Endothelial cell of umbilical vein (primary cell): ENCODE measurements around the gene PRDM10.

Experiments used
- EZH2 ChIP-seq: IDR thresholded peaks from 2 replicates; pipeline ENCODE4 v1.6.1; 2012; ENCODE audit warnings: borderline replicate concordance, low read depth, mild to moderate bottlenecking, moderate library complexity, low read length, inconsistent platforms; ENCODE audit not compliant: severe bottlenecking
- MYC ChIP-seq: IDR thresholded peaks from one replicate; pipeline ENCODE4 v1.6.1; 2011; ENCODE audit warnings: mild to moderate bottlenecking, low read depth, low read length
- POLR2A ChIP-seq: IDR thresholded peaks from 2 replicates; pipeline ENCODE4 v1.6.1; 2012; ENCODE audit warnings: low read depth, mild to moderate bottlenecking, control low read depth, low read length
- POLR2AphosphoS5 ChIP-seq: IDR thresholded peaks from 2 replicates; pipeline ENCODE4 v1.6.1; 2012; ENCODE audit warnings: low read depth, mild to moderate bottlenecking, control low read depth, low read length, moderate library complexity; ENCODE audit not compliant: insufficient read depth
- TF ChIP-seq, protein P1 (sequence below), 2 donors: IDR thresholded peaks; 1 replicate in 1 of 2; 2 replicates in 1 of 2; pipeline ENCODE4 v1.5.1; 2011; ENCODE audit warnings: low read length in 2 of 2, mild to moderate bottlenecking in 2 of 2, moderate library complexity in 2 of 2, control low read depth in 1 of 2, inconsistent platforms in 1 of 2, low read depth in 1 of 2; ENCODE audit not compliant: insufficient read depth in 1 of 2; ENCODE audit errors: extremely low read depth in 1 of 2
- TF ChIP-seq, protein P2 (sequence below): IDR thresholded peaks from 2 replicates; pipeline ENCODE4 v1.6.1; 2011; ENCODE audit not compliant: insufficient read depth, insufficient read length

DNA sequence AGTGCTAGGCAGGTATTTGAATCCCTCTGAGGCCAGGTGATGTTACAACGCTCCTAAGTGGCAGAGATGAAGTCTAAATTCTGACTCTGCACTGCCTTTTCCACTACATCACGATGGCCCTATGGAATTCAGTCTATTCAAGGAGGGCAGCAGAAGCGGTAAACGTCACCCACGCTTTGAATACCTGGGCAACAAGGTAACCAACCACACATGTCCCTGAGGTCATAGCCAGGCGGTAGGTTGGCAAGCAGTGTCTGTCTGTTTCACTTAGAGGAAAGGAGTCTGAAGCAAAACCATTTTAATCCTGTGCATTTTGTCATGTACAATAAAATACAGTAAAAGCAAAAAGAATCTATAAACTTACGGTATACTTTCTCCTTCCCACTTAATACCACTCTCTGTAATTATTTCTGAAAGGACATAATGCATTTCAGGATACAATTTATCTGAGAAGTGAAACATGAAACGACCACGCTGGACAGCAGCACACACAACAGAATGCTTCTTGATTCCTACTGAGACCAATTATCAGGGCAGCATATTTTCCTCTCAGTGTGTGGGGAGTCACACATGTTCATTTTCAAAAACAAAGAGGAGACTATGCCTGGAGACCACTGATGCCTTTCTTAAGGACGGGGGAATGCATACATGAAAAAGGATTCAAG is 51.3 kb downstream of the PRDM10 start:
- TF ChIP-seq, protein P1, sequence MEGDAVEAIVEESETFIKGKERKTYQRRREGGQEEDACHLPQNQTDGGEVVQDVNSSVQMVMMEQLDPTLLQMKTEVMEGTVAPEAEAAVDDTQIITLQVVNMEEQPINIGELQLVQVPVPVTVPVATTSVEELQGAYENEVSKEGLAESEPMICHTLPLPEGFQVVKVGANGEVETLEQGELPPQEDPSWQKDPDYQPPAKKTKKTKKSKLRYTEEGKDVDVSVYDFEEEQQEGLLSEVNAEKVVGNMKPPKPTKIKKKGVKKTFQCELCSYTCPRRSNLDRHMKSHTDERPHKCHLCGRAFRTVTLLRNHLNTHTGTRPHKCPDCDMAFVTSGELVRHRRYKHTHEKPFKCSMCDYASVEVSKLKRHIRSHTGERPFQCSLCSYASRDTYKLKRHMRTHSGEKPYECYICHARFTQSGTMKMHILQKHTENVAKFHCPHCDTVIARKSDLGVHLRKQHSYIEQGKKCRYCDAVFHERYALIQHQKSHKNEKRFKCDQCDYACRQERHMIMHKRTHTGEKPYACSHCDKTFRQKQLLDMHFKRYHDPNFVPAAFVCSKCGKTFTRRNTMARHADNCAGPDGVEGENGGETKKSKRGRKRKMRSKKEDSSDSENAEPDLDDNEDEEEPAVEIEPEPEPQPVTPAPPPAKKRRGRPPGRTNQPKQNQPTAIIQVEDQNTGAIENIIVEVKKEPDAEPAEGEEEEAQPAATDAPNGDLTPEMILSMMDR (IDR thresholded peaks at IDR 0.05; ENCODE audit: extremely low read depth in 1 of 2, insufficient read depth in 1 of 2, low read depth in 1 of 2, low read length in 2 of 2) = no peak
- TF ChIP-seq POLR2A = no peak
- TF ChIP-seq MYC = no peak
- TF ChIP-seq POLR2AphosphoS5 = no peak
- TF ChIP-seq, protein P2, sequence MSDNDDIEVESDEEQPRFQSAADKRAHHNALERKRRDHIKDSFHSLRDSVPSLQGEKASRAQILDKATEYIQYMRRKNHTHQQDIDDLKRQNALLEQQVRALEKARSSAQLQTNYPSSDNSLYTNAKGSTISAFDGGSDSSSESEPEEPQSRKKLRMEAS = no peak
- TF ChIP-seq EZH2 = no peak
